Stimulated activated CD8-positive, alpha-beta memory T cell treated with anti-CD3 and anti-CD28 coated beads, Interleukin-12 subunit alpha, Interleukin-12 subunit beta, amount 100 ng/mL, for 4 hours (primary cell): ENCODE measurements around the gene BRIX1.
"Not testable (repeated sequence)": the region's sequence is repeated elsewhere in the genome, so short reads cannot be mapped to it uniquely, and the experiment has no call there.

Experiments
- DNase-seq: peaks from one replicate; pipeline ENCODE4 v3.0.0-alpha.2; 2020; ENCODE audit warnings: low read depth

Gene BRIX1

DNA sequence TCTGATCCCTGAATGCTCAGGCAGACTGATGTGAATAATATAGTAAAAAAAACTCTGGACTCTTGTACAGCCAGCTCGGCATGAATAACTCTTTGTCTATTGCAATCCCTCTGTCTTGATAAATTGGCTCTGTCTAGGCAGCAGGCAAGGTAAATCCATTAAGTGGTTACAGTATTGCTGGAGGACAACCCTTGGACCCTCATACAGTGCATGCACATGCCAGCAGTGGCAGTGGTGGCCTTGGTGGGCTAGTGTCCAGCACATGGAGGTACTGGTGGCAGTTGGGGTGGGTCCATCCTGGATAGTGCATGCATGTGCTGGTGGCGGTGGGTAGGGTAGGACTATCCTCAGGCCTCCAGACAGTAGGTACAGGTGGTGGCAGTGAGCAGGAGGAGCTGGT, 52.7 kb downstream of the BRIX1 start:
- DNase-seq, result no peak

DNA sequence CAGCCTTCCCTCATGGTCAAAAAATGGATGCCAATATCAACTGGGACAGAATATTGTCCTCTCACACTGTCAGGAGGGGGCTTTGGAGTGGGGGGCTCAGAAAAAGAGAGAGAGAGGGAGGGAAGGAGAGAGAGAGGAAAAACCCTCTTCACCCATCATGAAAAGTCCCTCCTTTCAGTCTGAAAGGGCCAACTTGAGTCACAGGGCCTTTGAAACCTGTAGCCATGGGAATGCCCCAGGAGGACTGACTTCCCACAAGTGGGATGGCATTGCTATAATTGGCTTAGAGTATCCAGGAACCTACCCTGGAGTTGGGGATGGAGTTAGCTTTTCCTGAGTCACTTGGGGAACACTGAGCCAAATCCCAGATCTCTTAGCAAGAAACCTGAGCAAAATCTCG, 55.0 kb downstream of the BRIX1 start:
- no peak for DNase-seq

DNA sequence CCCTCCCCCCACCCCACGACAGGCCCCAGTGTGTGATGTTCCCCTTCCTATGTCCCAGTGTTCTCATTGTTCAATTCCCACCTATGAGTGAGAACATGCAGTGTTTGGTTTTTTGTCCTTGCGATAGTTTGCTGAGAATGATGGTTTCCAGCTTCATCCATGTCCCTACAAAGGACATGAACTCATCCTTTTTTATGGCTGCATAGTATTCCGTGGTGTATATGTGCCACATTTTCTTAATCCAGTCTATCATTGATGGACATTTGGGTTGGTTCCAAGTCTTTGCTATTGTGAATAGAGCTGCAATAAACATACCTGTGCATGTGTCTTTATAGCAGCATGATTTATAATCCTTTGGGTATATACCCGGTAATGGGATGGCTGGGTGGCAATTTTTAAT, 56.1 kb downstream of the BRIX1 start:
- DNase-seq, result not testable (repeated sequence)
